ENCODE data around the gene TRIM52. TPM values are rescaled to one million over a fixed set of nuclear protein-coding genes. Genes with fewer than 3 reads are reported as not detected.
A peak's percentile ranks its signal among the peaks of the same experiment; 100 is the strongest.

The TRIM52 gene
- total RNA-seq, 4 donors from 2014 or later, result 14.7 to 24.3 (median 20.4) TPM

- H3K4me1 ChIP-seq, result peaks cover 10 to 43% (median 23%) of the 10 kb centered on the region in 4 donors
- H3K4me3 ChIP-seq, result no peak overlapping the region
- no peaks in the 10 kb centered on the region for H3K9me3 ChIP-seq
- TF ChIP-seq EP300 (IDR thresholded peaks at IDR 0.05; ENCODE audit: low read depth), result no peak
- TF ChIP-seq, protein P1, sequence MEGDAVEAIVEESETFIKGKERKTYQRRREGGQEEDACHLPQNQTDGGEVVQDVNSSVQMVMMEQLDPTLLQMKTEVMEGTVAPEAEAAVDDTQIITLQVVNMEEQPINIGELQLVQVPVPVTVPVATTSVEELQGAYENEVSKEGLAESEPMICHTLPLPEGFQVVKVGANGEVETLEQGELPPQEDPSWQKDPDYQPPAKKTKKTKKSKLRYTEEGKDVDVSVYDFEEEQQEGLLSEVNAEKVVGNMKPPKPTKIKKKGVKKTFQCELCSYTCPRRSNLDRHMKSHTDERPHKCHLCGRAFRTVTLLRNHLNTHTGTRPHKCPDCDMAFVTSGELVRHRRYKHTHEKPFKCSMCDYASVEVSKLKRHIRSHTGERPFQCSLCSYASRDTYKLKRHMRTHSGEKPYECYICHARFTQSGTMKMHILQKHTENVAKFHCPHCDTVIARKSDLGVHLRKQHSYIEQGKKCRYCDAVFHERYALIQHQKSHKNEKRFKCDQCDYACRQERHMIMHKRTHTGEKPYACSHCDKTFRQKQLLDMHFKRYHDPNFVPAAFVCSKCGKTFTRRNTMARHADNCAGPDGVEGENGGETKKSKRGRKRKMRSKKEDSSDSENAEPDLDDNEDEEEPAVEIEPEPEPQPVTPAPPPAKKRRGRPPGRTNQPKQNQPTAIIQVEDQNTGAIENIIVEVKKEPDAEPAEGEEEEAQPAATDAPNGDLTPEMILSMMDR (IDR thresholded peaks at IDR 0.05), result no peak
- TF ChIP-seq POLR2AphosphoS5 (IDR thresholded peaks at IDR 0.05), result no peak
- TF ChIP-seq POLR2A (IDR thresholded peaks at IDR 0.05), result no peak
- no peaks in the 10 kb centered on the region for H3K27me3 ChIP-seq
- H3K27ac ChIP-seq, result peak overlapping the region; percentile 93 to 97 (median 95)
- H3K36me3 ChIP-seq, result no peaks in the 10 kb centered on the region
- in situ Hi-C loops (cut with MboI; ENCODE audit: low pct_ligation_motif_present in 1 of 4, low pct_unique_long_range_greater_than_20kb in 1 of 4, low sequenced_read_pairs in 3 of 4), result no loop called here
- WGBS, 2 donors (ENCODE audit: low coverage in 1 of 2), result 50 to 76% methylated on average over 12 to 27 of the region's 27 CpGs
- intact Hi-C loops (cut with DNase I; ENCODE audit: low total_unique reads), result loop anchor here (10.0 kb wide), 1 partner anchor 416 kb away; the partner anchor contains the start of gene MGAT1
- peak; percentile 23 for DNase-seq
These were observed 39.7 kb downstream of the TRIM52 start for GRCh38 chr5:181221105-181221791.

- in situ Hi-C loops (cut with MboI; ENCODE audit: low pct_ligation_motif_present in 1 of 4, low pct_unique_long_range_greater_than_20kb in 1 of 4, low sequenced_read_pairs in 3 of 4), result no loop called here
These were observed 40.8 kb downstream of the TRIM52 start for GRCh38 chr5:181220178-181220515.

DNA sequence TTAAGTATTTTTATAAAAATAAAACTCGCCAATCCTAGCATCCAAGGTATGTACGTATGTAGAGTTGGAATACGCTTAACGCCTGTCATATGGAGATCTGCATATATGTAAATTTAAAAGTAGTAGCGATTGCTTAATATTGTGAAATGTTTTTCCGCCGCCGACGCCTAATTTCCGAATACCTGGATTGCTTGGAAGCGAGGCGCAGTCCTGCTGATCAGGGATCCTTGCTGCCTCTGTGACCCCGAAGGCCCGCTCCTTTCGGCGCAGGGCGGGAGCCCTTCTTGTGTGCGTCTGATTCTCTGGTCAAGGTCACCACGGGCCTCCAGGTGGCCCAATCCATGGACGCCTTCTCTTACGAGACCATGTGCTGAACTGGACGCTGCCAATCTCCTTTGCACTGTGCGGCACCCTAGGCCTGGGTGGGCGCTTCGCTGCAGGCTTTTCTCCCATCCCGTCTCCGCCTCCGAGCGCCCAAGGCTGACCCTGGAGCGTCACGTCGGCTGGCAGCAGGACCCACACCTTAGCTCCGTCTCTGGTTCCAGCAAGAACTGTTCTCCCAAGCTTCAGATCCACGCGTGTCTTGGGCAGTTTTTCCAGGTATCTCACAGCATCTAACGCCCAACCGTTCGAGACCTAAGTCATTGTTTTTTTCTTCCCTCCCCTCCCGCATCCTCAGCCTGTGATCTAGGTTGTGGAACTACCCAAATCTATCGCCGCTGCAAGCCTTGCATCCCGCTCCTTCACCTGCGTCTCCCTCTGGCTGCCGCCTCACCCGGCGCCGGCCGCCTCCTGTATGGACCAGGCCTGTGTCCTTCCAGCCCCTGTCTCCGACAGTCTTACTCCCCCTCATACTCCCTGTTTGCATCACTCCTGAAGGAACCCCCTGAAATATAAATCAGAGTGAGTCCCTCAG is 41.4 kb downstream of the TRIM52 start:
- 68 to 81% methylated on average over 20 to 49 of the region's 49 CpGs for WGBS, 2 donors (ENCODE audit: low coverage in 1 of 2)
- no peaks in the 10 kb centered on the region for H3K9me3 ChIP-seq
- in situ Hi-C loops (cut with MboI; ENCODE audit: low pct_ligation_motif_present in 1 of 4, low pct_unique_long_range_greater_than_20kb in 1 of 4, low sequenced_read_pairs in 3 of 4) (no loop called here), intact Hi-C loops (cut with DNase I; ENCODE audit: low total_unique reads) (loop anchor here (10.0 kb wide), 1 partner anchor 415 kb away; the partner anchor contains the start of gene MGAT1)
- peaks cover 4 to 38% (median 27%) of the 10 kb centered on the region in 4 donors for H3K4me1 ChIP-seq
- H3K4me3 ChIP-seq, result no peak overlapping the region
- H3K36me3 ChIP-seq, result no peaks in the 10 kb centered on the region
- no peak for TF ChIP-seq EP300 (IDR thresholded peaks at IDR 0.05; ENCODE audit: low read depth)
- no peaks in the 10 kb centered on the region for H3K27me3 ChIP-seq
- no peak overlapping the region for H3K27ac ChIP-seq
- no peak for DNase-seq

More at GRCh38 chr5:181220178-181220515, 40.8 kb downstream of the TRIM52 start:
- TF ChIP-seq POLR2AphosphoS5 (IDR thresholded peaks at IDR 0.05) (no peak), EP300 (IDR thresholded peaks at IDR 0.05; ENCODE audit: low read depth) (no peak), POLR2A (IDR thresholded peaks at IDR 0.05) (no peak)
- TF ChIP-seq, protein P1 (IDR thresholded peaks at IDR 0.05), result no peak
- Histone ChIP-seq H3K4me1 (peaks cover 10 to 44% (median 27%) of the 10 kb centered on the region in 4 donors), H3K4me3 (no peak overlapping the region), H3K27ac (no peak overlapping the region), H3K36me3 (no peaks in the 10 kb centered on the region), H3K9me3 (no peaks in the 10 kb centered on the region), H3K27me3 (no peaks in the 10 kb centered on the region)
- 95% methylated on average over 10 of the region's 10 CpGs; no CpG with 5 or more reads in 1 of the 2 donors for WGBS, 2 donors (ENCODE audit: low coverage in 1 of 2)
- intact Hi-C loops (cut with DNase I; ENCODE audit: low total_unique reads), result loop anchor here (10.0 kb wide), 1 partner anchor 415 kb away; the partner anchor contains the start of gene MGAT1
- no peak for DNase-seq

GRCh38 chr5:181218795-181219124 is 42.2 kb downstream of the TRIM52 start:
- TF ChIP-seq POLR2A (IDR thresholded peaks at IDR 0.05) (no peak), POLR2AphosphoS5 (IDR thresholded peaks at IDR 0.05) (no peak), EP300 (IDR thresholded peaks at IDR 0.05; ENCODE audit: low read depth) (no peak)
- TF ChIP-seq, protein P1 (IDR thresholded peaks at IDR 0.05), result no peak
- H3K4me3 ChIP-seq, result peak overlapping the region in 3 of 4 donors; percentile 19 to 51 (median 39)
- in situ Hi-C loops (cut with MboI; ENCODE audit: low pct_ligation_motif_present in 1 of 4, low pct_unique_long_range_greater_than_20kb in 1 of 4, low sequenced_read_pairs in 3 of 4), result no loop called here
- H3K27me3 ChIP-seq, result no peaks in the 10 kb centered on the region
- no peaks in the 10 kb centered on the region for H3K9me3 ChIP-seq
- no peak for DNase-seq
- WGBS, 2 donors (ENCODE audit: low coverage in 1 of 2), result 32 to 39% methylated on average over 6 to 10 of the region's 10 CpGs
- peak overlapping the region; percentile 71 to 81 (median 75) for H3K27ac ChIP-seq
- H3K4me1 ChIP-seq, result peaks cover 0 to 31% (median 24%) of the 10 kb centered on the region in 4 donors
- intact Hi-C loops (cut with DNase I; ENCODE audit: low total_unique reads), result no loop called here
- no peaks in the 10 kb centered on the region for H3K36me3 ChIP-seq
